HCT116 (cell line): ENCODE data around the gene ILDR2. TPM values are rescaled to one million over a fixed set of nuclear protein-coding genes. Genes with fewer than 3 reads are reported as not detected.

ENCODE experiments used
- ATAC-seq: fragments of 200-7000 bp; cut with Tn5 transposase; 2 replicates; pipeline ENCODE4 v1.9.1; 2020; ENCODE audit warnings: mild to moderate bottlenecking, moderate library complexity
- BruUV-seq: library from RNA; stranded (reverse); fragments of 400-500 nt; replicated peaks from 2 replicates; lab custom pipeline; 2021; lab: Mats Ljungman, UMichigan
- CTCF ChIA-PET: fragments of 300-600 bp; sonication (Branson Sonifier 250); formaldehyde crosslinking; loops from one replicate; lab custom pipeline; 2021; ENCODE audit warnings: antibody characterized with exemption; lab: Charles Lee
- POLR2A ChIA-PET: fragments of 300-600, 350-600 bp; sonication (Branson Sonifier 250); formaldehyde crosslinking; loops from one replicate; lab custom pipeline; 2021; ENCODE audit warnings: antibody characterized with exemption; lab: Charles Lee
- RAD21 ChIA-PET, 2 experiments: fragments of 300-600 bp; sonication (Branson Sonifier 250); formaldehyde crosslinking; loops; one replicate each; lab custom pipeline; 2023; ENCODE audit warnings: low total read pairs in 2 of 2; ENCODE audit not compliant: uncharacterized antibody in 2 of 2, unreplicated experiment in 2 of 2, low non-redundant PET in 1 of 2; lab: Charles Lee
- DNase-seq: peaks from one replicate; pipeline ENCODE4 v3.0.0-alpha.2; 2010; ENCODE audit warnings: low read depth, low spot score
- H2AFZ ChIP-seq: fragments of 200-600 bp; shearing (Covaris generic), sonication (generic); 2 replicates; pipeline ENCODE4 v1.6.1; 2017; ENCODE audit warnings: low read depth, mixed run types, mixed read lengths, antibody characterized with exemption, low read length; ENCODE audit not compliant: poor library complexity, severe bottlenecking
- H3K27ac ChIP-seq: 2 replicates; pipeline ENCODE4 v1.5.1; 2012; ENCODE audit warnings: low read depth, low read length
- H3K27me3 ChIP-seq: fragments of 200-600 bp; sonication (generic); 2 replicates; pipeline ENCODE4 v1.6.1; 2016; ENCODE audit warnings: mixed run types, low read length, mixed read lengths; ENCODE audit not compliant: insufficient read depth
- H3K36me3 ChIP-seq, 2 experiments: fragments of 200-500 bp in 1 of 2; fragments of 200-600 bp in 1 of 2; sonication (Bioruptor generic) in 1 of 2; sonication (generic) in 1 of 2; 2 replicates each; pipeline versions ENCODE4 v1.5.1 to v1.6.1; 2014 to 2016; ENCODE audit warnings: low read length in 2 of 2, inconsistent platforms in 1 of 2, mixed read lengths in 1 of 2, mixed run types in 1 of 2; ENCODE audit not compliant: insufficient read depth in 2 of 2, control insufficient read depth in 1 of 2
- H3K4me1 ChIP-seq, 2 experiments: fragments of 200-600 bp in 1 of 2; sonication (generic) in 1 of 2; 2 replicates each; pipeline versions ENCODE4 v1.5.1 to v1.6.1; 2012 to 2017; ENCODE audit warnings: low read length in 2 of 2, inconsistent platforms in 1 of 2, mild to moderate bottlenecking in 1 of 2, mixed read lengths in 1 of 2, mixed run types in 1 of 2, moderate library complexity in 1 of 2; ENCODE audit not compliant: insufficient read depth in 2 of 2, control insufficient read depth in 1 of 2
- H3K4me2 ChIP-seq: fragments of 200-600 bp; sonication (generic); 2 replicates; pipeline ENCODE4 v1.6.1; 2017; ENCODE audit warnings: mixed run types, low read length, mixed read lengths
- H3K4me3 ChIP-seq, 2 experiments: fragments of 200-600 bp in 1 of 2; sonication (generic) in 1 of 2; replicated peaks in 1 of 2; 2 replicates each; pipeline ENCODE4 v1.5.1; 2011 to 2016; ENCODE audit warnings: low read length in 2 of 2, control low read depth in 1 of 2, low read depth in 1 of 2, mild to moderate bottlenecking in 1 of 2, mixed read lengths in 1 of 2, mixed run types in 1 of 2
- H3K79me2 ChIP-seq: fragments of 200-600 bp; sonication (generic); 2 replicates; pipeline ENCODE4 v1.6.1; 2017; ENCODE audit warnings: mild to moderate bottlenecking, mixed run types, low read length, moderate library complexity, mixed read lengths; ENCODE audit not compliant: insufficient read depth
- H3K9ac ChIP-seq: fragments of 200-600 bp; sonication (generic); 2 replicates; pipeline ENCODE4 v1.6.1; 2016; ENCODE audit warnings: low read length, mixed read lengths
- H3K9me2 ChIP-seq: fragments of 200-600 bp; sonication (generic), shearing (Covaris generic); 2 replicates; pipeline ENCODE4 v1.6.1; 2017; ENCODE audit warnings: mixed run types, mild to moderate bottlenecking, moderate library complexity; ENCODE audit not compliant: insufficient read depth
- H3K9me3 ChIP-seq, 2 experiments: fragments of 200-500 bp in 1 of 2; fragments of 200-600 bp in 1 of 2; sonication (Bioruptor generic) in 1 of 2; sonication (generic) in 1 of 2; 2 replicates each; pipeline ENCODE4 v1.6.1; 2014 to 2017; ENCODE audit warnings: low read length in 2 of 2, mixed read lengths in 2 of 2, inconsistent platforms in 1 of 2, low read depth in 1 of 2, mild to moderate bottlenecking in 1 of 2, mixed run types in 1 of 2, moderate library complexity in 1 of 2; ENCODE audit not compliant: control insufficient read depth in 1 of 2, insufficient read depth in 1 of 2
- H4K20me1 ChIP-seq: fragments of 200-600 bp; sonication (generic), shearing (Covaris generic); 2 replicates; pipeline ENCODE4 v1.6.1; 2017; ENCODE audit warnings: mixed run types, mild to moderate bottlenecking, moderate library complexity; ENCODE audit not compliant: insufficient read depth
- EZH2phosphoT487 ChIP-seq: fragments of 200-600 bp; IDR thresholded peaks from 2 replicates; pipeline ENCODE4 v1.6.1; 2018; ENCODE audit warnings: antibody characterized with exemption, borderline replicate concordance
- JUND ChIP-seq: IDR thresholded peaks from 2 replicates; pipeline ENCODE4 v1.6.1; 2012
- RAD21 ChIP-seq: IDR thresholded peaks from 2 replicates; pipeline ENCODE4 v1.6.1; 2012; ENCODE audit warnings: low read depth, mild to moderate bottlenecking
- TCF7L2 ChIP-seq: IDR thresholded peaks from 2 replicates; pipeline ENCODE4 v1.7.0; 2011; ENCODE audit warnings: borderline replicate concordance, inconsistent platforms; ENCODE audit not compliant: insufficient read depth, insufficient read length; ENCODE audit errors: extremely low read depth
- ZNF274 ChIP-seq: fragments of 200-500 bp; sonication (Bioruptor generic); IDR thresholded peaks from 2 replicates; pipeline ENCODE4 v1.6.1; 2014; ENCODE audit warnings: mild to moderate bottlenecking, low read depth, low read length, inconsistent platforms
- intact Hi-C: fragments of 100-400 bp; cut with micrococcal nuclease; formaldehyde crosslinking; loops from 2 replicates; pipeline ENCODE4 v1.10.0; 2022
- total RNA-seq: library from RNA; stranded (reverse); gene quantifications from one replicate; pipeline ENCODE4 v1.2.1, GENCODE V29; 2021; ENCODE audit not compliant: unreplicated experiment
- TF ChIP-seq, protein P1 (sequence below), 3 experiments: fragments of 200-600 bp in 1 of 3; sonication (generic) in 1 of 3; IDR thresholded peaks in 2 of 3; conservative IDR thresholded peaks in 1 of 3; 2 replicates each; pipeline ENCODE4 v1.5.1; 2012 to 2017; ENCODE audit warnings: low read depth in 2 of 3, low read length in 2 of 3, antibody characterized with exemption in 1 of 3, borderline replicate concordance in 1 of 3, control low read depth in 1 of 3, mild to moderate bottlenecking in 1 of 3, mixed read lengths in 1 of 3, mixed run types in 1 of 3, moderate library complexity in 1 of 3; ENCODE audit not compliant: insufficient read depth in 1 of 3
- TF ChIP-seq, protein P2 (sequence below): IDR thresholded peaks from 2 replicates; pipeline ENCODE4 v1.6.1; 2012; ENCODE audit warnings: low read depth

The ILDR2 gene
- total RNA-seq, 1 experiment from 2014 or later, result 2.4 TPM

DNA sequence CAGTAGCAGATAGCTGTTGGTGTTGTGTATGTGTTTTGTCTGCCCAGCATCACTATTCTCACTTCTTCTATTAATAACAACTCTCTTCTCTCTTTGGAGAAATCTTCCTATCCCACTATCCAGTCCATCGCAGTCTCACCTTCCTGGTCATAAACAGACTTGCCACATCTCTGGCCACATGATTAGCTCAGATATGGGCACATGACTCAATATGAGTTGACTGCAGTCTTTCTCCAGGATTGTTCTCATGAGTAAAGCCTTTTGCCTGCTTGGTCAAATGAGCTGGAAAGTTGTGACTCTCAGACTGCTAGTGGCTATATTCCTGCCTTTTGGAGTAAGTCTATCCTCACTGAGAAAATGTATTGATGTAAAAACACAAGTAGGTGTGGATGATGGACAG lies 66.4 kb downstream of the ILDR2 start:
- H2AFZ ChIP-seq, result no peak overlapping the region
- RAD21 ChIA-PET, result interaction anchor here (2.7 to 2.8 kb wide), 3 partner anchors 148 to 151 kb away, joined by 18 to 69 read pairs (median 44); no protein-coding TSS in a partner anchor
- no peaks in the 10 kb centered on the region for H3K36me3 ChIP-seq
- H3K4me2 ChIP-seq, result no peak overlapping the region
- no peaks in the 10 kb centered on the region for H3K79me2 ChIP-seq
- no peaks in the 10 kb centered on the region for H3K9me2 ChIP-seq
- H3K4me3 ChIP-seq, result no peak overlapping the region
- H3K27ac ChIP-seq, result no peak overlapping the region
- intact Hi-C loops, result no loop called here
- H3K27me3 ChIP-seq, result no peaks in the 10 kb centered on the region
- ATAC-seq, result no peak
- no peak overlapping the region for H3K9ac ChIP-seq
- POLR2A ChIA-PET, result interaction anchor here (2.1 kb wide), 1 partner anchor 149 kb away, joined by 6 read pairs; no protein-coding TSS in a partner anchor
- no peaks in the 10 kb centered on the region for H4K20me1 ChIP-seq
- no peak for TF ChIP-seq RAD21
- TF ChIP-seq, protein P1, sequence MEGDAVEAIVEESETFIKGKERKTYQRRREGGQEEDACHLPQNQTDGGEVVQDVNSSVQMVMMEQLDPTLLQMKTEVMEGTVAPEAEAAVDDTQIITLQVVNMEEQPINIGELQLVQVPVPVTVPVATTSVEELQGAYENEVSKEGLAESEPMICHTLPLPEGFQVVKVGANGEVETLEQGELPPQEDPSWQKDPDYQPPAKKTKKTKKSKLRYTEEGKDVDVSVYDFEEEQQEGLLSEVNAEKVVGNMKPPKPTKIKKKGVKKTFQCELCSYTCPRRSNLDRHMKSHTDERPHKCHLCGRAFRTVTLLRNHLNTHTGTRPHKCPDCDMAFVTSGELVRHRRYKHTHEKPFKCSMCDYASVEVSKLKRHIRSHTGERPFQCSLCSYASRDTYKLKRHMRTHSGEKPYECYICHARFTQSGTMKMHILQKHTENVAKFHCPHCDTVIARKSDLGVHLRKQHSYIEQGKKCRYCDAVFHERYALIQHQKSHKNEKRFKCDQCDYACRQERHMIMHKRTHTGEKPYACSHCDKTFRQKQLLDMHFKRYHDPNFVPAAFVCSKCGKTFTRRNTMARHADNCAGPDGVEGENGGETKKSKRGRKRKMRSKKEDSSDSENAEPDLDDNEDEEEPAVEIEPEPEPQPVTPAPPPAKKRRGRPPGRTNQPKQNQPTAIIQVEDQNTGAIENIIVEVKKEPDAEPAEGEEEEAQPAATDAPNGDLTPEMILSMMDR (IDR thresholded peaks at IDR 0.05 in 2 of 3, conservative IDR thresholded peaks at IDR 0.05 in 1 of 3; ENCODE audit: borderline replicate concordance in 1 of 3, insufficient read depth in 1 of 3, low read depth in 2 of 3, low read length in 2 of 3), result no peak
- no peak for TF ChIP-seq ZNF274
- TF ChIP-seq EZH2phosphoT487, result no peak
- TF ChIP-seq, protein P2, sequence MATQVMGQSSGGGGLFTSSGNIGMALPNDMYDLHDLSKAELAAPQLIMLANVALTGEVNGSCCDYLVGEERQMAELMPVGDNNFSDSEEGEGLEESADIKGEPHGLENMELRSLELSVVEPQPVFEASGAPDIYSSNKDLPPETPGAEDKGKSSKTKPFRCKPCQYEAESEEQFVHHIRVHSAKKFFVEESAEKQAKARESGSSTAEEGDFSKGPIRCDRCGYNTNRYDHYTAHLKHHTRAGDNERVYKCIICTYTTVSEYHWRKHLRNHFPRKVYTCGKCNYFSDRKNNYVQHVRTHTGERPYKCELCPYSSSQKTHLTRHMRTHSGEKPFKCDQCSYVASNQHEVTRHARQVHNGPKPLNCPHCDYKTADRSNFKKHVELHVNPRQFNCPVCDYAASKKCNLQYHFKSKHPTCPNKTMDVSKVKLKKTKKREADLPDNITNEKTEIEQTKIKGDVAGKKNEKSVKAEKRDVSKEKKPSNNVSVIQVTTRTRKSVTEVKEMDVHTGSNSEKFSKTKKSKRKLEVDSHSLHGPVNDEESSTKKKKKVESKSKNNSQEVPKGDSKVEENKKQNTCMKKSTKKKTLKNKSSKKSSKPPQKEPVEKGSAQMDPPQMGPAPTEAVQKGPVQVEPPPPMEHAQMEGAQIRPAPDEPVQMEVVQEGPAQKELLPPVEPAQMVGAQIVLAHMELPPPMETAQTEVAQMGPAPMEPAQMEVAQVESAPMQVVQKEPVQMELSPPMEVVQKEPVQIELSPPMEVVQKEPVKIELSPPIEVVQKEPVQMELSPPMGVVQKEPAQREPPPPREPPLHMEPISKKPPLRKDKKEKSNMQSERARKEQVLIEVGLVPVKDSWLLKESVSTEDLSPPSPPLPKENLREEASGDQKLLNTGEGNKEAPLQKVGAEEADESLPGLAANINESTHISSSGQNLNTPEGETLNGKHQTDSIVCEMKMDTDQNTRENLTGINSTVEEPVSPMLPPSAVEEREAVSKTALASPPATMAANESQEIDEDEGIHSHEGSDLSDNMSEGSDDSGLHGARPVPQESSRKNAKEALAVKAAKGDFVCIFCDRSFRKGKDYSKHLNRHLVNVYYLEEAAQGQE, result no peak
- TF ChIP-seq JUND, result no peak
- TF ChIP-seq TCF7L2, result no peak
- TF ChIP-seq, all 23 proteins: peak for 0
- no TSS peak for BruUV-seq
- no peak for DNase-seq
- CTCF ChIA-PET, result interaction anchor here (1.9 to 7.0 kb wide), 3 partner anchors 32 to 152 kb away, joined by 11 to 324 read pairs (median 29); partner anchors contain the start of gene TADA1
- Histone ChIP-seq H3K9me3 (no peaks in the 10 kb centered on the region), H3K4me1 (peaks cover 0 to 12% of the 10 kb centered on the region in 2 experiments; a peak in 3 of 4 replicates)
